IPS-15b (cell line): Measurements from ENCODE around the gene HRH4.

ENCODE experiments used
- H3K27me3 ChIP-seq: one replicate; pipeline ENCODE4 v1.6.1; 2013; ENCODE audit warnings: low read length; ENCODE audit not compliant: control insufficient read depth, insufficient read depth
- H3K36me3 ChIP-seq: one replicate; pipeline ENCODE4 v1.6.1; 2013; ENCODE audit warnings: low read length; ENCODE audit not compliant: control insufficient read depth, insufficient read depth
- H3K4me1 ChIP-seq: one replicate; pipeline ENCODE4 v1.6.1; 2013; ENCODE audit warnings: mild to moderate bottlenecking, low read length; ENCODE audit not compliant: control insufficient read depth, insufficient read depth
- H3K4me3 ChIP-seq: one replicate; pipeline ENCODE4 v1.5.1; 2013; ENCODE audit warnings: low read depth, low read length
- H3K9ac ChIP-seq: one replicate; pipeline ENCODE4 v1.6.1; 2013; ENCODE audit warnings: low read depth, mild to moderate bottlenecking, low read length
- H3K9me3 ChIP-seq: one replicate; pipeline ENCODE4 v1.6.1; 2013; ENCODE audit warnings: mild to moderate bottlenecking, low read length; ENCODE audit not compliant: control insufficient read depth, insufficient read depth

HRH4 gene

GRCh38 chr18:24491927-24492834, 31.7 kb downstream of the HRH4 start:
- Histone ChIP-seq H3K9me3 (no peaks in the 10 kb centered on the region), H3K27me3 (no peaks in the 10 kb centered on the region), H3K36me3 (no peaks in the 10 kb centered on the region), H3K4me1 (no peaks in the 10 kb centered on the region), H3K4me3 (no peak overlapping the region), H3K9ac (no peak overlapping the region)

GRCh38 chr18:24494586-24494985, 34.1 kb downstream of the HRH4 start:
- Histone ChIP-seq H3K9ac (no peak overlapping the region), H3K27me3 (no peaks in the 10 kb centered on the region), H3K4me1 (no peaks in the 10 kb centered on the region), H3K36me3 (no peaks in the 10 kb centered on the region), H3K9me3 (no peaks in the 10 kb centered on the region), H3K4me3 (no peak overlapping the region)

GRCh38 chr18:24497031-24497754, 36.8 kb downstream of the HRH4 start:
- H3K4me1 ChIP-seq: no peaks in the 10 kb centered on the region
- H3K4me3 ChIP-seq: no peak overlapping the region
- H3K9me3 ChIP-seq: no peaks in the 10 kb centered on the region
- no peak overlapping the region for H3K9ac ChIP-seq
- H3K27me3 ChIP-seq: no peaks in the 10 kb centered on the region
- no peaks in the 10 kb centered on the region for H3K36me3 ChIP-seq

- no peaks in the 10 kb centered on the region for H3K4me1 ChIP-seq
- H3K36me3 ChIP-seq: no peaks in the 10 kb centered on the region
- H3K4me3 ChIP-seq: no peak overlapping the region
- H3K27me3 ChIP-seq: no peaks in the 10 kb centered on the region
- no peak overlapping the region for H3K9ac ChIP-seq
- no peaks in the 10 kb centered on the region for H3K9me3 ChIP-seq
Measured at GRCh38 chr18:24499814-24500213, 39.4 kb downstream of the HRH4 start.

- Histone ChIP-seq H3K27me3 (no peaks in the 10 kb centered on the region), H3K4me3 (no peak overlapping the region), H3K9ac (no peak overlapping the region), H3K4me1 (no peaks in the 10 kb centered on the region), H3K9me3 (no peaks in the 10 kb centered on the region), H3K36me3 (no peaks in the 10 kb centered on the region)
Measured at GRCh38 chr18:24500217-24500616, 39.8 kb downstream of the HRH4 start.

- Histone ChIP-seq H3K4me1 (no peaks in the 10 kb centered on the region), H3K4me3 (no peak overlapping the region), H3K9me3 (no peaks in the 10 kb centered on the region), H3K36me3 (no peaks in the 10 kb centered on the region), H3K27me3 (no peaks in the 10 kb centered on the region), H3K9ac (no peak overlapping the region)
Measured at GRCh38 chr18:24500766-24501165, 40.3 kb downstream of the HRH4 start.

- Histone ChIP-seq H3K9me3 (no peaks in the 10 kb centered on the region), H3K9ac (no peak overlapping the region), H3K27me3 (no peaks in the 10 kb centered on the region), H3K4me1 (no peaks in the 10 kb centered on the region), H3K36me3 (no peaks in the 10 kb centered on the region), H3K4me3 (no peak overlapping the region)
Measured at GRCh38 chr18:24502667-24503523, 42.5 kb downstream of the HRH4 start.

- Histone ChIP-seq H3K36me3 (no peaks in the 10 kb centered on the region), H3K4me1 (no peaks in the 10 kb centered on the region), H3K9me3 (no peaks in the 10 kb centered on the region), H3K4me3 (no peak overlapping the region), H3K9ac (no peak overlapping the region), H3K27me3 (no peaks in the 10 kb centered on the region)
Measured at GRCh38 chr18:24504401-24504800, 44.0 kb downstream of the HRH4 start.

GRCh38 chr18:24506175-24506574, 45.7 kb downstream of the HRH4 start:
- Histone ChIP-seq H3K9ac (no peak overlapping the region), H3K4me3 (no peak overlapping the region), H3K27me3 (no peaks in the 10 kb centered on the region), H3K36me3 (no peaks in the 10 kb centered on the region), H3K4me1 (no peaks in the 10 kb centered on the region), H3K9me3 (no peaks in the 10 kb centered on the region)

- H3K4me3 ChIP-seq: no peak overlapping the region
- no peaks in the 10 kb centered on the region for H3K36me3 ChIP-seq
- H3K9ac ChIP-seq: no peak overlapping the region
- H3K9me3 ChIP-seq: no peaks in the 10 kb centered on the region
- no peaks in the 10 kb centered on the region for H3K27me3 ChIP-seq
- H3K4me1 ChIP-seq: no peaks in the 10 kb centered on the region
Measured at GRCh38 chr18:24509435-24509834, 49.0 kb downstream of the HRH4 start.

- H3K9ac ChIP-seq: no peak overlapping the region
- no peaks in the 10 kb centered on the region for H3K4me1 ChIP-seq
- H3K4me3 ChIP-seq: no peak overlapping the region
- H3K36me3 ChIP-seq: no peaks in the 10 kb centered on the region
- H3K9me3 ChIP-seq: no peaks in the 10 kb centered on the region
- H3K27me3 ChIP-seq: no peaks in the 10 kb centered on the region
Measured at GRCh38 chr18:24514439-24514838, 54.0 kb downstream of the HRH4 start.
